Neural crest cell (in vitro differentiated cells): ENCODE results near the gene RAB3D. TPM values are rescaled to one million over a fixed set of nuclear protein-coding genes. Genes with fewer than 3 reads are reported as not detected.

Source experiments
- DNase-seq: peaks from one replicate; pipeline ENCODE4 v3.0.0; 2021; ENCODE audit warnings: low read depth, mixed read lengths, low spot score
- H3K27ac Mint-ChIP-seq: one replicate; pipeline ENCODE4 v1.8.0; 2021; ENCODE audit warnings: mild to moderate bottlenecking, mixed read lengths; ENCODE audit not compliant: unreplicated experiment
- H3K27me3 Mint-ChIP-seq: 2 replicates; pipeline ENCODE4 v1.8.0; 2021; ENCODE audit warnings: low read depth, mild to moderate bottlenecking, mixed read lengths
- H3K36me3 Mint-ChIP-seq: 2 replicates; pipeline ENCODE4 v1.8.0; 2021; ENCODE audit warnings: low read depth, mild to moderate bottlenecking, mixed read lengths
- H3K4me1 Mint-ChIP-seq: 2 replicates; pipeline ENCODE4 v1.8.0; 2021; ENCODE audit warnings: mixed read lengths
- H3K4me3 Mint-ChIP-seq: one replicate; pipeline ENCODE4 v1.8.0; 2021; ENCODE audit warnings: mild to moderate bottlenecking, mixed read lengths
- H3K9me3 Mint-ChIP-seq: 2 replicates; pipeline ENCODE4 v1.8.0; 2021; ENCODE audit warnings: mixed read lengths
- total RNA-seq: library from RNA; stranded (reverse); gene quantifications from 2 replicates; pipeline ENCODE4 v1.2.1, GENCODE V29; 2021
- TF ChIP-seq, protein P1 (sequence below): fragments of 200-600 bp; sonication (generic); conservative IDR thresholded peaks from 2 replicates; pipeline ENCODE4 v1.5.0; 2021; ENCODE audit warnings: antibody characterized with exemption, mild to moderate bottlenecking

RAB3D gene
- total RNA-seq, 1 donor from 2014 or later, result 15.1 TPM

DNA sequence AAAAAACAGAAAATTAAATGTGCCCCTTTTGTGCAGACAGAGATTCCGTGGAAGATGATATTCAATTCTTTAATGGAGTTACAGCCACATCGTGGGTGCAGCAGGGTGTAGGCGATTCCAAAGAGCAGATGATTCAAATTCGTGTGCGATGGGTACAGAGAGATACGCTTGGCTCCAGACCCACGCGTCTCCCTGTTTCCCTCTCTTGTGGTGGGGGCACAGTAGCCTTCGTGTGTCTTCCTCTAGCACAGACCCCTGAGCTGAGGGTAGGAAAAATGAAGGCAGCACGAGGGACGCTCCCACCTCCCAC, 38.7 kb downstream of the RAB3D start:
- no peak for DNase-seq
- H3K9me3 Mint-ChIP-seq, result no peaks in the 10 kb centered on the region
- H3K4me3 Mint-ChIP-seq, result no peak overlapping the region
- TF ChIP-seq, protein P1, sequence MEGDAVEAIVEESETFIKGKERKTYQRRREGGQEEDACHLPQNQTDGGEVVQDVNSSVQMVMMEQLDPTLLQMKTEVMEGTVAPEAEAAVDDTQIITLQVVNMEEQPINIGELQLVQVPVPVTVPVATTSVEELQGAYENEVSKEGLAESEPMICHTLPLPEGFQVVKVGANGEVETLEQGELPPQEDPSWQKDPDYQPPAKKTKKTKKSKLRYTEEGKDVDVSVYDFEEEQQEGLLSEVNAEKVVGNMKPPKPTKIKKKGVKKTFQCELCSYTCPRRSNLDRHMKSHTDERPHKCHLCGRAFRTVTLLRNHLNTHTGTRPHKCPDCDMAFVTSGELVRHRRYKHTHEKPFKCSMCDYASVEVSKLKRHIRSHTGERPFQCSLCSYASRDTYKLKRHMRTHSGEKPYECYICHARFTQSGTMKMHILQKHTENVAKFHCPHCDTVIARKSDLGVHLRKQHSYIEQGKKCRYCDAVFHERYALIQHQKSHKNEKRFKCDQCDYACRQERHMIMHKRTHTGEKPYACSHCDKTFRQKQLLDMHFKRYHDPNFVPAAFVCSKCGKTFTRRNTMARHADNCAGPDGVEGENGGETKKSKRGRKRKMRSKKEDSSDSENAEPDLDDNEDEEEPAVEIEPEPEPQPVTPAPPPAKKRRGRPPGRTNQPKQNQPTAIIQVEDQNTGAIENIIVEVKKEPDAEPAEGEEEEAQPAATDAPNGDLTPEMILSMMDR, result no peak
- H3K36me3 Mint-ChIP-seq, result no peaks in the 10 kb centered on the region
- no peaks in the 10 kb centered on the region for H3K4me1 Mint-ChIP-seq
- H3K27ac Mint-ChIP-seq, result no peak overlapping the region
- no peaks in the 10 kb centered on the region for H3K27me3 Mint-ChIP-seq

DNA sequence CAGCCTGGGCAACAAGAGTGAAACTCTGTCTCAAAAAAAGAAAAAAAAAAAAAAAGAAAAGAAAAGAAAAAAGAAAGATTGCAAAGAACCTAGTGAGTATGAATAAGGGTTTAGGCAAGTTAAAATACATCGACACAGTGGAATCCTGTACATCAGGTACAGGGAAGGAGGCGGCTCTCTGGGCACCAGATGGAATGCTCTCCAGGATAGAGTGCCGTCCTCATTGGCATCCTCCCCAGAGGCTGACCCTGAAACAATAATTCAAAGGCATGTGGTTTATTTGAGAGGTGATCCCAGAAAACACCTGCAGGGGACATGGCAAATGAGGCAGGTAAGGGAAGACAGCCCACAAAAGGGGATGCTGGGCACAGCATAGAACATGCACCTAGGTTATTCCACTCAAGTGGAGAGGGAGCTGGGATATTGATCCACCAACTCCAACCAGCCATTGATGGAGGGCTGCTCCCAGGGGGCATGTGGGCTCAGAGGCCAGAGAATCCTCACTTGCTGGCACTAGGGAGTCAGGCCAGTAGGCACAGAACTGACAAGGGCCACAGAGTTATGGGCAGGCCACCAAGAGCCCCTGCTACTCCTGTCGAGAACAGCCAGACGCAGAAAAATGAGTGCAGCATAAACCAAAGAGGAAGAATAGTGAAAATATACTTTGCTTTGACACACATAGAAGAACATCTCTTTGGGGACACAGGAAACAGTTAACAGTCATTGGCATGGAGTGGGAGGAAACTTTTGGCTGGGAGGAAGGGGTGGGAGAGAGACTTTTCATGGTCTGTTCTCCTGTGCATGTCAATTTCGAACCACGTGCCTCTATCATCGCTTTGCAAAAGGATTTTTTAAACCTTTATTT, 39.3 kb downstream of the RAB3D start:
- no peaks in the 10 kb centered on the region for H3K36me3 Mint-ChIP-seq

DNA sequence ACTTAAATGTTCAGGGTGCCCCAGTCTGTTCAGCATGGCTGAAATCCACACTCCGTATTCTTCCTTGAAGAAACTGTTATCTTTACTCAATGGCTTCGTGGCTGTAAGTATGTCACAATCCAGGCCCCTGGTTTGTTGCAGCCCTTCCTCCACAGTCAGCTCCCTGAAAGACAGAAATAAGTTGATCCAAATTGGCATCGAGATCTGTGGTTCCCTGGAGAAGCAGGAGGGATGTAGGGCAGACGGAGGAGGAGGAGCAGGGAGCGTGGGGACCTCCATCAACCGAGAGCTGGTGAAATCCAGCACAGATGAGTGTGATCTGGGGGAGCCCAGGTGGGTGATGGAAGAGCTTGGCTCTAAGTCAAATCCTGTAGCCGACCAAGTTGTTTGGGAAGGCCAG, 43.2 kb downstream of the RAB3D start:
- no peak for DNase-seq

More for the DNA sequence above, 39.3 kb downstream of the RAB3D start:
- TF ChIP-seq, protein P1, result no peak
- no peaks in the 10 kb centered on the region for H3K4me1 Mint-ChIP-seq
- H3K27ac Mint-ChIP-seq, result no peak overlapping the region
- no peaks in the 10 kb centered on the region for H3K27me3 Mint-ChIP-seq
- H3K9me3 Mint-ChIP-seq, result no peaks in the 10 kb centered on the region
- H3K4me3 Mint-ChIP-seq, result no peak overlapping the region
- no peak for DNase-seq

DNA sequence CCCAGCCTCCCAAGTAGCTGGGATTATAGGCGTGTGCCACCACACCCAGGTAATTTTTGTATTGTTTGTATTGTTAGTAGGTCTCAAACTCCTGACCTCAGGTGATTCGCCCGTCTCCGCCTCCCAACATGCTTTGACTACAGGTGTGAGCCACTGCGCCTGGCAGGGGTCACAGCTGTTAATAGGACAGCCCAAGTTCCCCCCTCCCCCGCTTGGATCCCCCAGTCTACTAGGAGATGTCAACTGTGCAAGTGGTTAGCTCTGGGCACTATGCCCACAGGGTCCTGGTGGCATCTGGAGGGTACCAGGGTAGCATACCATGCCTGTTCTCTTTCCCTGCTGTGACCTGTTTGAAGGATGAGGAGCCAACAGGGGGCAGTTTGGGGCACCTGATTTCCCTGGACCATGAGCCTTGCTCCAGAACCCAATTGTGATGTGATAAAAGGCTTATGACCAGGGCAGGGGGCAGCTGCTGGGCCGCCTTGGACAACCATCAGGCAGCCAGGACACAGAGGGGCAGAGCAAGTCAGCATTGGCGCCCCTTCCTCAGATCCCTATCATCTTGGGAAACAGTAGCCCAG, 43.7 kb downstream of the RAB3D start, which contains the start of gene TSPAN16:
TSS of gene TSPAN16 (plus strand) at position 496 of the 581 bp plus-strand sequence. CDS start 138 bp downstream, outside the sequence.
- H3K4me1 Mint-ChIP-seq, result peaks cover 9% of the 10 kb centered on the region
- no peaks in the 10 kb centered on the region for H3K9me3 Mint-ChIP-seq
- H3K27ac Mint-ChIP-seq, result no peak within 1 kb of the TSS
- DNase-seq, result no peak
- H3K36me3 Mint-ChIP-seq, result no peaks in the 10 kb centered on the region
- TF ChIP-seq, protein P1, result no peak
- H3K27me3 Mint-ChIP-seq, result no peaks in the 10 kb centered on the region
- H3K4me3 Mint-ChIP-seq, result no peak within 1 kb of the TSS

More for the DNA sequence above, 43.2 kb downstream of the RAB3D start:
- H3K36me3 Mint-ChIP-seq, result no peaks in the 10 kb centered on the region
- TF ChIP-seq, protein P1, result no peak
- H3K9me3 Mint-ChIP-seq, result no peaks in the 10 kb centered on the region
- H3K4me1 Mint-ChIP-seq, result peaks cover 9% of the 10 kb centered on the region
- H3K4me3 Mint-ChIP-seq, result no peak overlapping the region
- no peaks in the 10 kb centered on the region for H3K27me3 Mint-ChIP-seq
- H3K27ac Mint-ChIP-seq, result no peak overlapping the region

DNA sequence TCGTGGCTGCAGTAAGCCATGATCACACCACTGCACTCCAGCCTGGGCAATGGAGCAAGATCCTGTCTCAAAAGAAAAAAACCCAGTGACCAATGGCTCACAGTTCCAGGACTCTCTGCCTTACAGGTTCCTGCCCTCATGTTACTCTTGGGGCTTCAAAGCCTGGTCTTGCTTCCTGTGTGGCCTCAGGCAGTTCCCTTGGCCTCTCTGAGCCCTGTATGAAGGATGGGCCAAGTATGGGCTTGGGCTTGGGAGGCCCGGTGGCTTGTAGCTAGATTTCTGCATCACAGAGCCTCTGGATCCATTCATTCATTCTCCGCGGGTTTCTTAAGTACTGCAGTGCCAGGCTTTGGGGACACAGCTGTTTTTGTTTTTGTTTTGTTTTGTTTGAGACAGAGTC, 44.3 kb downstream of the RAB3D start:
- Mint-ChIP-seq H3K4me3 (no peak overlapping the region), H3K36me3 (no peaks in the 10 kb centered on the region), H3K27me3 (no peaks in the 10 kb centered on the region), H3K4me1 (peaks cover 9% of the 10 kb centered on the region), H3K9me3 (no peaks in the 10 kb centered on the region), H3K27ac (no peak overlapping the region)
- TF ChIP-seq, protein P1, result no peak
- DNase-seq, result no peak
